HG03342 (cell line): ENCODE results near the gene MRPL11.
A peak's percentile ranks its signal among the peaks of the same experiment; 100 is the strongest.

Source experiments
- ATAC-seq: cut with Tn5 transposase; IDR thresholded peaks from one replicate; pipeline ENCODE4 v1.9.1; 2021; ENCODE audit warnings: mild to moderate bottlenecking, moderate library complexity; ENCODE audit not compliant: unreplicated experiment

The MRPL11 gene

GRCh38 chr11:66438504-66439466 is at the start of gene MRPL11:
MRPL11 (minus strand) TSS chr11:66438848; CDS start chr11:66438754, 94 bp downstream.
- peak; percentile 85 for ATAC-seq

GRCh38 chr11:66484806-66485380 is 46.2 kb upstream of the MRPL11 start:
- no peak for ATAC-seq

DNA sequence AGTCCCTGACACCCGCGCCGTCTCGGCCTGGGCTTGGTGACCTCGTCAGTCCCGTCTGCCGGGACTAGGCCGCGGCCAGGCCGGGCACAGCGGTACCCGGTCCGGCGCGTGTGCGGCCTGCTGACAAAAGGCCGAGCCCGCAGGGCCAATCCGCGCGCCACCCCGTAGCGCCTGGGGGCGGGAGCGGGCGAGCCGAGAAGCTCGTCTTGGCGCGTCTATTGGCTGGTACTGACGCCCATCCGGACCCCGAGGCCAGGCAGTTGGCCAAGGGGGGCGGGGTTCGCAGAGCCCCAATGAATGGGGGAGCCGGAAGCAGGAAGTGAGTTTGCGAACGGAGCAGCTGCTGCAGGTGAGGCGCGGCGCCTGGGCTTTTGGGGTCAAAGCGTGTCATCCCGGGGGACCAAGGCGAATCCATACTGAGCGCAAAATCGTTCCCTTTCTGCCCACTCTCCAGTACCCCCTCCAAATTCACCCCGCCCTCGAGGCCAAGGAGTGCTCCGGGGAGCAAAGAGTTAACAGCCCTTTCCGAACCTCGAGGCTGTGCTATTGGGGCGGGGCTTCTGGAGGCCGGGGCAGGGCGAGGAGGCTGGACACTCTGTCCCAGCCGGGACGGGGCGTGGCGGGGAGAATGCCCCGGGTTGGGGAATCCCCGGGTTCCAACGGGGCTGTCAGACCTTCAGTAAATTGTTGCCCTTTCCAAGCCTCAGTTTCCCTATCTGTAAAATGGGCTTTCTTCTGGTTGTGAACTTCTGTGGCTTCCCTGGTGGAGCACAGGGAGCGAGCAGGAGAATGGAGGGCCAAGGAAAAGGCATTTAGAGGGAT is 41.7 kb upstream of the MRPL11 start, which contains the start of gene DPP3:
TSS of gene DPP3 (plus strand) at position 318 of the 822 bp plus-strand sequence. CDS start 1,767 bp downstream, outside the sequence.
- ATAC-seq, result peak; percentile 85

DNA sequence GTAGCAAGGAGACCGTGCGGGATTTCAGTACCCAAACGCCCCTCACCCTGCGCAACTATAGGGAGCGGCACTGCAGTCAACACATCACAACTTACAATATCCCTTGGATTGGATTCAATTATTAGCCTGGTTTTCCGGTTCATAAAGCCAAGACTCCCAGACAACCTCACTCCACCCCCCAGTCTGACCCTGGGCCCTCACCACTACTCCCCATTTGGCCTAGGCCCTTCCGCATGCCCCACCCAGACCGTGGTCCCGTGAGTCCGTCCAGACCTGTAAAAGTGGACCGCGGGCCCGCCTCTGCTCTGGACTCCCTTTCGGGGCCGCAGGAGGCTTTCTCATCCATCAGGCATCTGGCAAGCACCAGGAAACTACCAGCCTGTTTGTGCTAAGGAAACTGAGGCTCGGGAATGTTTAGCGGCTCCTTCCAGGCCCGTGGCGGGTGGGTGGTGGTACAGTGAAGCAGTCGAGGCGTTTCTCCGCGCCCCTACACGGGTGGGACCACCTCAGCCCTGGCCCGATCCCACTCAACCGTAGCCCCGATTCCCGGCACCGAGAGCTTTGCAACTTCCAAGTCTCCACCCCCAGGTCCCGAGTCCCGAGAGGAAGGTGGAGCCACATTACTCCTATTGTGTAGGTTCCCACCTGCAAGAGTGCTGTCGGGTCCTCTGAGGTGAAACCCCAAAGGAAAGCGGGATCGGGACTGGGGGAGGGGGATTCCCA is 40.9 kb upstream of the MRPL11 start:
- ATAC-seq, result peak; percentile 5

GRCh38 chr11:66478729-66479393 is 40.2 kb upstream of the MRPL11 start:
- no peak for ATAC-seq

- no peak for ATAC-seq
Observed at GRCh38 chr11:66477263-66478201, 38.9 kb upstream of the MRPL11 start.

GRCh38 chr11:66476841-66477251 is 38.2 kb upstream of the MRPL11 start:
- no peak for ATAC-seq

DNA sequence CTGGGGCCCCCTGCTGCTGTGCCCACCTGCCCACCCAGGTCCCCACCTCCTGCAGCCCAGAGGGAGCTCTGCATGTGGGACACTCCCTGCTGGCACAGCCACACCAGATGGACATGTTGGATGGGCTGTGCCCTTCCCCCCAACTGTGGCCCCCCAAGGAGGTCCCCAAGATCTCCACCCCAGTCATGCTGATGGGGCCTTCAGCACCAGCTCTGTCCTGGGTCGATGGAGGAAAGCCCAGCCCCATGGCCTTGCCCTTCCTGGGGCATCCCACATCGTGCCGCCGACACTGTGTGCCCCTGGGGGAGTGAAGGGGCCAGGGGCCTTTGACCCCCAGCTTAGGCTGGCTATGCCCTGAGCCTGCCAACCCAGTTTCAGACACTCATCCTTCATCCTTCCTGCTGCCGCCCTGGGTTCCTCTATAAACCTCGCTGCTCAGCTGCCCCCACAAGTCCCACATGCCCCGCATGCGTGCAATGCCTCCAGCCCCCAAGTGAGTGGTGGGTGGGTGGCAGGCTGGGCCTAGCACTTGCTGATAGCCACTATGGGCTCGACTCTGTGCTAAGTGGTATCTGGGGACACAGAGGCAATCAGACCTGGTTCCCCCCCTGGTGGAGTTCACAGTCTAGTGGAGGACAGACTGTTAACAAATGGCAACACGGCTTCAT is 37.7 kb upstream of the MRPL11 start:
- ATAC-seq, result no peak

DNA sequence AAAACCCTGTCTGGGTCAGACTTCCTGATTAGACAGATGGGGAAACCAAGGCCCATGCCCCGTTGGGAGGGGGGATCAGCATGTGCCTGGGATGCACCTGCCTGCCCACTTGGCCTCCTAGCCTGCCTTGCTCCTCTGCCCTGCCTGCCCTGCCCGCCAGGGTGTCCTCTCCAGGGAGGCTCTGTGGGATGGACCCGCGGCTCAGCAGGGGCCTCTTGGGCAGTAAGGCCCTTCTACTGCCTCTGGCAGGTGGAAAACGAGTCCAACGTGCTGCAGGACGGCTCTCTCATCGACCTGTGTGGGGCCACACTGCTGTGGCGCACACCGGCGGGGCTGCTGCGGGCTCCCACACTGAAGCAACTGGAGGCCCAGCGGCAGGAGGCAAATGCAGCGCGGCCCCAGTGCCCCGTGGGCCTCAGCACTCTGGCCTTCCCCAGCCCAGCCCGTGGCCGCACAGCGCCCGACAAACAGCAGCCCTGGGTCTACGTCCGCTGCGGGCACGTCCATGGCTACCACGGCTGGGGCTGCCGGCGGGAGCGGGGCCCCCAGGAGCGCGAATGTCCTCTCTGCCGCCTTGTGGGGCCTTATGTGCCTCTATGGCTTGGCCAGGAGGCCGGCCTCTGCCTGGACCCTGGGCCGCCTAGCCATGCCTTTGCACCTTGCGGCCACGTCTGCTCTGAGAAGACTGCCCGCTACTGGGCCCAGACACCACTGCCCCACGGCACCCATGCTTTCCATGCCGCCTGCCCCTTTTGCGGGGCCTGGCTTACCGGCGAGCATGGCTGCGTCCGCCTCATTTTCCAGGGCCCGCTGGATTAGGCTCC is 36.9 kb upstream of the MRPL11 start:
- ATAC-seq, result no peak

- ATAC-seq, result no peak
Observed at GRCh38 chr11:66473608-66474515, 35.2 kb upstream of the MRPL11 start.

DNA sequence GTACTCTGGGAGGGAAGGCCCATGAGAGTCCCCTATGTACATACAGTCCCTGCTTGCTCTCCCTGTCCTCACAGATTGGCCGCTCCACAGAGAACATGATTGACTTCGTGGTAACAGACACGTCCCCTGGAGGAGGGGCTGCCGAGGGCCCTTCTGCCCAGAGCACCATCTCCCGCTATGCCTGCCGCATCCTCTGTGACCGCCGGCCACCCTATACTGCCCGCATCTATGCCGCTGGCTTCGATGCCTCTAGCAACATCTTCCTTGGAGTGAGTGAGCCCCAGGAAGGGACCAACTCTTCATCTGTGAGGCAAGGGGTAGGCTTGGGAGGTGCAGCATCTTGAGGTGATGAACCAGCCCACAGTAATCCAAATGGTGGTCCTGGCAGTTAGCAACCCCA is 34.5 kb upstream of the MRPL11 start:
- no peak for ATAC-seq

- ATAC-seq, result no peak
Observed at GRCh38 chr11:66472054-66472453, 33.4 kb upstream of the MRPL11 start.

DNA sequence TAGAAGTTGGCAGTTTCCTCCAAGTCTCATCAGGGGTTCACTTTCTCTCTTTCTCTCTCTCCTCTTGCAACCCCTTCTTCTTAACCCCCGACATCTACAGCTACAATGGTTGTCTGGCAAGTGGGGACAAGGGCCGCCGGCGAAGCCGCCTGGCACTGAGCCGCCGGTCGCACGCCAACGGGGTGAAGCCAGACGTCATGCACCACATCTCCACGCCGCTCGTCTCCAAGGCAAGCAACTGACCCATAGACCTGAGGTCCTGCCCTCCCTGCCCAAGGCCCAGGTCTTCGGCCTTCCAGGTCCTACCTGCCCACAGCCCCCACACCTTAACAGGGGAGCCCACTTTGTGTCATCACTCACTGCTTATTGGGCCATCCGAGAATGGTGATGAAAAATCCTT is 32.5 kb upstream of the MRPL11 start:
- no peak for ATAC-seq

DNA sequence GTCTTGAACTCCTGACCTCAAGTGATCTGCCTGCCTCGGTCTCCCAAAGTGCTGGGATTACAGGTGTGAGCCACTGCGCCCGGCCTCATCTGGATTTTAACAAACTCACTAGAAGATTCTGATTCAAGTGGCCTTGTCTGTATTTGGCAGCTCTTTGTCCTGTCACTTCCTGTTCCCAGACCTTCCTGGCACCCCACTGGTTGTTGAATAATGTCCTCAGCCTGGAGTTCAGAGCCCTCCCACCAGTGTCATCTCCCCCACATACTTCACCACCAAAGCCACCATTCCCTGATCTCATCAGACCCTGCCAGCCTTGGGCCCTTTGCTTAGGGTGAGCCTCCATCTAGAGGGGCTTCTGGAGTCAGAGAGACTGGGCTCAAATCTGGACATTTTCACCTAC is 31.4 kb upstream of the MRPL11 start:
- ATAC-seq, result no peak

DNA sequence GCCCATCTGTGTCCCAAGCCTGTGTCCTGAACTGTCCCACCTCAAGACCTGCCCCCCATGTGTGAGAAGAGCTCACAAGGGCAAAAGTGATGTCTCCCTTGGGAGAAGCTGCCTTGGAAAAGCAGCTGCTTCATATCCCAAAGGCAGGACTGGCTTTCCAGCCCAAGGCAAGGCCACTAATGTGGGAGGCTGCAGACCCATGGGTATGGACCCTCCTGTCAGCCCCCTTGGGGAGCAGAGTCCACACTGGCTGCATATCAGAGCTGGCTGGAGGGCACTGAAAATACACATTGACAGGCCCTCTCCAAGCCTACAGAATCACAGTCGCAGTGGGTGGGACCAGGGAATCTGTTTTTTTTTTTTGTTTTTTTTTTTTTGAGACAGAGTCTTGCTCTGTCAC is 30.8 kb upstream of the MRPL11 start:
- no peak for ATAC-seq

DNA sequence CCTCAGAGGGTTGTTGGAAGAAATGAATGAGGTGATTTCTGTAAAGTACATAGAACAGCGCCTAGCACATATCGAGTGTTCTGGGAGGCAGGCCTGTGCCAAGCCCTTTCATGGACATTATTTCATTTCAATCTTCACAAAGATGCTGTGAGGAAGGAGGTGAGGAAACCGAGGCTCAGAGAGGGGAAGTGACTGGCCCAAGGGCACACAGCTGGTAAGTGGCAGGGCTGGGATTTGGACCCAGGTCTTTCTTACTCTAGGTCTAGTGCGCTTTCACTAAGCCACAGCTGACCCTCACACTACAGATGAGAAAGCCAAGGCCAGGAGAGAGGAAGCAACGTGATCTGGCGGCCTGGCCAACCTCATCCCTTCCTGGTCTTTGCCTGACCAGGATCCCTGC is 30.0 kb upstream of the MRPL11 start:
- ATAC-seq, result no peak

- ATAC-seq, result no peak
Observed at GRCh38 chr11:66467756-66468155, 29.1 kb upstream of the MRPL11 start.
